ENCODE data around the gene C10orf71. TPM values are rescaled to one million over a fixed set of nuclear protein-coding genes. Genes with fewer than 3 reads are reported as not detected.

The C10orf71 gene
- total and polyA plus RNA-seq, 9 donors, result 0.01 to 0.03 (median 0.03) TPM; not detected in 6

DNA sequence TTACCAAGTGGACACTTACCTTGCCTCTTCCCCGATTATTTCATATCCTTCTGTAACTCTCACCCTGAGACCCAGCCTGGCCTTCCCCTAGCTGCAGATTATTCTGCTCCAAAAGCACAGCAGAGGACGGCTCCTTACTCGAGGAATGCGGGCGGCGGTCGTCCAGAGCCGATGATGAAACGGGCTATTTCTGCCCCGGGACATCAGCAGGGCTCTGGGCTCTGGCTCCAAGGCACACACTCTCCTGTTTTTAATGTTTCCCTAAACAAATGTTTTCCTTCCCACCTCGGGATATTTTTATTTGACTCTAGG is 343 bp upstream of the C10orf71 start:
- H3K4me1 ChIP-seq (ENCODE audit: insufficient read depth), result no peaks in the 10 kb centered on the region
- intact Hi-C loops (cut with DNase I), result loop anchor here in 1 of 4 donors (5.0 kb wide), 1 partner anchor 216 kb away; no protein-coding TSS in a partner anchor
- H3K27me3 ChIP-seq, result no peaks in the 10 kb centered on the region
- peak in 3 of 5 donors; percentile 17 to 50 (median 25) for DNase-seq
- H3K4me3 ChIP-seq, result no peak overlapping the region
- H3K27ac ChIP-seq, result no peak overlapping the region
- H3K9me3 ChIP-seq, result no peaks in the 10 kb centered on the region
- WGBS, 3 donors, result 4 to 22% (median 10%) methylated on average over 11 of the region's 11 CpGs
- H3K36me3 ChIP-seq, result no peaks in the 10 kb centered on the region
- TF ChIP-seq EP300 (IDR thresholded peaks at IDR 0.05) (no peak), POLR2A (IDR thresholded peaks at IDR 0.05) (no peak)
- TF ChIP-seq, protein P1, sequence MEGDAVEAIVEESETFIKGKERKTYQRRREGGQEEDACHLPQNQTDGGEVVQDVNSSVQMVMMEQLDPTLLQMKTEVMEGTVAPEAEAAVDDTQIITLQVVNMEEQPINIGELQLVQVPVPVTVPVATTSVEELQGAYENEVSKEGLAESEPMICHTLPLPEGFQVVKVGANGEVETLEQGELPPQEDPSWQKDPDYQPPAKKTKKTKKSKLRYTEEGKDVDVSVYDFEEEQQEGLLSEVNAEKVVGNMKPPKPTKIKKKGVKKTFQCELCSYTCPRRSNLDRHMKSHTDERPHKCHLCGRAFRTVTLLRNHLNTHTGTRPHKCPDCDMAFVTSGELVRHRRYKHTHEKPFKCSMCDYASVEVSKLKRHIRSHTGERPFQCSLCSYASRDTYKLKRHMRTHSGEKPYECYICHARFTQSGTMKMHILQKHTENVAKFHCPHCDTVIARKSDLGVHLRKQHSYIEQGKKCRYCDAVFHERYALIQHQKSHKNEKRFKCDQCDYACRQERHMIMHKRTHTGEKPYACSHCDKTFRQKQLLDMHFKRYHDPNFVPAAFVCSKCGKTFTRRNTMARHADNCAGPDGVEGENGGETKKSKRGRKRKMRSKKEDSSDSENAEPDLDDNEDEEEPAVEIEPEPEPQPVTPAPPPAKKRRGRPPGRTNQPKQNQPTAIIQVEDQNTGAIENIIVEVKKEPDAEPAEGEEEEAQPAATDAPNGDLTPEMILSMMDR (IDR thresholded peaks at IDR 0.05), result no peak

DNA sequence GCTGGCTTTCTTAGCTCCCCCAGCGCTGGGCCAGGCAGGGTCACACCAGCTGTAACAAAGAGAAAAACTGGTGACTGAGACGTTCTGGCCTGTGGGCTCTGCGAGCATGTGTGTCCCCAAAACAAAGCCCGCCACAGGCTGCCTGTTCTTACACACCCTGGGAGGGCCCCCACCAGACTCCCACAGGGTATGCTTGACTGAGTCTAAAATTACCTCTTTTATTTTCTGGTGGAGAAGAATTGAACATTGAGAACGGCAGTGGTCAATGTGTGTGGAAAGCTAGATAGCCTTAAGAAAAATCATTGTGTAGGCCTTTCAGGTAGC is 808 bp downstream of the C10orf71 start:
- intact Hi-C loops (cut with DNase I), result loop anchor here in 1 of 4 donors (5.0 kb wide), 1 partner anchor 217 kb away; no protein-coding TSS in a partner anchor
- no peak overlapping the region for H3K4me3 ChIP-seq
- no peak for TF ChIP-seq POLR2A (IDR thresholded peaks at IDR 0.05)
- TF ChIP-seq, protein P1 (IDR thresholded peaks at IDR 0.05), result no peak
- TF ChIP-seq EP300 (IDR thresholded peaks at IDR 0.05), result no peak
- DNase-seq, result no peak
- H3K27ac ChIP-seq, result no peak overlapping the region
- no peaks in the 10 kb centered on the region for H3K27me3 ChIP-seq
- no peaks in the 10 kb centered on the region for H3K4me1 ChIP-seq (ENCODE audit: insufficient read depth)
- 91 to 94% (median 92%) methylated on average over 5 of the region's 5 CpGs for WGBS, 3 donors
- H3K36me3 ChIP-seq, result no peaks in the 10 kb centered on the region
- no peaks in the 10 kb centered on the region for H3K9me3 ChIP-seq

DNA sequence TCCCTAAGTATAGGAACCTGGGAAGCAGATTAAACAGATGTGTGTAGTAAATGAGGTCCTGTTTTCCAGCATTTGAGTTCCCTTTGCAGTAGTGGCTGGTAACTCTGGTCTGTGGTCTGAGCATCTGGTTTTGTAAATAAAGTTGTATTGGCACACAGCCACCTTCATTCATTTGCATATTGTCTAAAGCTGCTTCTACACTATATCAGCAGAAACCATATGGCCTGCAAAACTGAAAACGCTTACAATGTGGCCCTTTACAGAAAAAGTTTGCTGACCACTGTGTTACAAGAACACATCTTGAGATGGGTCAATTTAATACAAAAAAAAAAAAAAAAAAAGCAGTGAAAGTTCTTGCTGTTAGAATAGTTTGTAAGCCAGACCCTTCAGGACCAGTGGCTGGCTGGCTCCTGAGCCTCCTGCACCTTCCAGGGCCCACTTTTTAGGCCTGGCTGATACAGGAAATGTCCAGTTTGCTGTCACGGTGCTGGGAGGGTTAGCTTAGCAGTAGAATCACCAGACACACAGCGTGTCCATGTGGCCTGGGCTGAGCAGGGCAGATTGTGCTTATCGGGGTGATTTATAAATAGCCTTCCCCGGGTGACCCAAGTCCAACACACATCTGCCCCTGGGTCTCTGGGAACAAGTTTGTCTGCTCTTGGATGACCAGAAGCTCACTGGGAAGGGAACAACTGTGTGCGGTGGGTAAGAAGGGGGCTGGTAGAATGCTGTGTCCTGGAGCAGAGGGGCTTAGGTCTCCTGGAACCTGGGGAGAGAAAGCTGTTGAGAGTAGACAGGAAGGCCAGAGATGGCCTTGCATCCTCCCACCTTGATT is 1.4 kb downstream of the C10orf71 start:
- TF ChIP-seq, protein P1 (IDR thresholded peaks at IDR 0.05), result no peak
- no peak for TF ChIP-seq EP300 (IDR thresholded peaks at IDR 0.05)
- no peak for TF ChIP-seq POLR2A (IDR thresholded peaks at IDR 0.05)
- no peaks in the 10 kb centered on the region for H3K27me3 ChIP-seq
- no peaks in the 10 kb centered on the region for H3K36me3 ChIP-seq
- no peaks in the 10 kb centered on the region for H3K9me3 ChIP-seq
- no peak overlapping the region for H3K4me3 ChIP-seq
- WGBS, 3 donors, result 75 to 79% (median 78%) methylated on average over 6 of the region's 6 CpGs
- H3K4me1 ChIP-seq (ENCODE audit: insufficient read depth), result no peaks in the 10 kb centered on the region
- intact Hi-C loops (cut with DNase I), result no loop called here
- DNase-seq, result no peak
- H3K27ac ChIP-seq, result no peak overlapping the region

DNA sequence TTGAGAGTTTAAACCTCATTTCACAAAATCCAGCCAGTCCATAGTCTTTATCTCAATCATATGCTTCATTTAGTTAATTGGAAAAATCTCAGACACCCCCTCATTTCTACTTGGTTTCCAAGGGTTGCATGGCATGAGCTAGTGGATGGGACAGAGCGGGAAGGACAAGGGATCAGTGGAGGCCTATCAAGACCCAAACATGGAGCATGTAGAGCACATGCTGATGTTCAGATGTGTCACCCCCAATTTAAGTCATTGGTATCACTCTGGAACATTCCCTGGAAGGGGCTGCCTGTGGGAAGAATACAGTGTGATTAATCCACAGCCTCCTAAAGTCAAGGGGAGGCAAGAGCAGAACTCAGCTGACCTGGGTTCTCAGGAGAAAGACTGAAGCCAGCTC is 2.3 kb downstream of the C10orf71 start:
- H3K27me3 ChIP-seq, result no peaks in the 10 kb centered on the region
- TF ChIP-seq, protein P1 (IDR thresholded peaks at IDR 0.05), result no peak
- no peak for TF ChIP-seq EP300 (IDR thresholded peaks at IDR 0.05)
- TF ChIP-seq POLR2A (IDR thresholded peaks at IDR 0.05), result no peak
- H3K4me3 ChIP-seq, result no peak overlapping the region
- DNase-seq, result no peak
- intact Hi-C loops (cut with DNase I), result no loop called here
- no peaks in the 10 kb centered on the region for H3K9me3 ChIP-seq
- no peaks in the 10 kb centered on the region for H3K36me3 ChIP-seq
- no peak overlapping the region for H3K27ac ChIP-seq
- H3K4me1 ChIP-seq (ENCODE audit: insufficient read depth), result no peaks in the 10 kb centered on the region
- WGBS, 3 donors, result 95 to 100% (median 97%) methylated on average over 1 of the region's 1 CpG
